K562 (cell line): ENCODE data around the gene LY6G5B. TPM values are rescaled to one million over a fixed set of nuclear protein-coding genes. Genes with fewer than 3 reads are reported as not detected.

Experiments
- ARNT ChIP-seq, 2 experiments: fragments of 450-650 bp; IDR thresholded peaks; 2 replicates each; pipeline ENCODE4 v1.6.1; 2016; ENCODE audit warnings: mild to moderate bottlenecking in 1 of 2
- EHMT2 ChIP-seq: fragments of 450-650 bp; IDR thresholded peaks from 2 replicates; pipeline ENCODE4 v1.6.1; 2018; ENCODE audit warnings: antibody characterized with exemption
- FOXA1 ChIP-seq: fragments of 450-650 bp; IDR thresholded peaks from 2 replicates; pipeline ENCODE4 v1.6.1; 2016; ENCODE audit warnings: mild to moderate bottlenecking, borderline replicate concordance
- HDAC1 ChIP-seq, 2 experiments: fragments of 450-650 bp; IDR thresholded peaks; 2 replicates each; pipeline ENCODE4 v1.6.1; 2016 to 2017; ENCODE audit warnings: inconsistent platforms in 1 of 2, mild to moderate bottlenecking in 1 of 2, moderate library complexity in 1 of 2
- MCM2 ChIP-seq: fragments of 450-650 bp; IDR thresholded peaks from 2 replicates; pipeline ENCODE4 v1.6.1; 2017; ENCODE audit warnings: low read depth, mild to moderate bottlenecking
- MYC ChIP-seq, 2 experiments: fragments of 250-450 bp in 1 of 2; sonication (Bioruptor Pico) in 1 of 2; IDR thresholded peaks; 2 replicates each; pipeline versions ENCODE4 v1.5.1 to v1.6.1; 2012 to 2021; ENCODE audit warnings: low read depth in 2 of 2, borderline replicate concordance in 1 of 2, improper control_type of control experiment in 1 of 2, low read length in 1 of 2, mild to moderate bottlenecking in 1 of 2, moderate library complexity in 1 of 2
- NCOA4 ChIP-seq: fragments of 450-650 bp; IDR thresholded peaks from 2 replicates; pipeline ENCODE4 v1.6.1; 2018; ENCODE audit warnings: mild to moderate bottlenecking; ENCODE audit not compliant: partially characterized antibody
- NFRKB ChIP-seq: fragments of 450-650 bp; IDR thresholded peaks from 2 replicates; pipeline ENCODE4 v1.6.1; 2016; ENCODE audit warnings: low read depth
- PCBP2 ChIP-seq: fragments of 200-400 bp; formaldehyde crosslinking; IDR thresholded peaks from 2 replicates; pipeline ENCODE4 v1.6.1; 2018; ENCODE audit warnings: low read length, low read depth, mild to moderate bottlenecking, moderate library complexity; ENCODE audit not compliant: poor library complexity, severe bottlenecking
- PYGO2 ChIP-seq: fragments of 450-650 bp; IDR thresholded peaks from 2 replicates; pipeline ENCODE4 v1.6.1; 2016; ENCODE audit warnings: mild to moderate bottlenecking, missing genetic modification characterization, moderate library complexity, missing compliant biosample characterization
- RBM39 ChIP-seq: fragments of 200-400 bp; formaldehyde crosslinking; optimal IDR thresholded peaks from 2 replicates; pipeline ENCODE3; 2018; ENCODE audit warnings: low read depth, low read length
- SAP30 ChIP-seq: fragments of 200-600 bp; sonication (generic); IDR thresholded peaks from 2 replicates; pipeline ENCODE4 v1.6.1; 2012; ENCODE audit warnings: borderline replicate concordance, low read depth, mild to moderate bottlenecking, moderate library complexity, low read length, control low read depth, inconsistent platforms; ENCODE audit not compliant: insufficient read depth, poor library complexity, severe bottlenecking
- SMAD1 ChIP-seq: fragments of 150-350 bp; IDR thresholded peaks from 2 replicates; pipeline ENCODE4 v1.6.1; 2014; ENCODE audit warnings: low read length, low read depth; ENCODE audit not compliant: partially characterized antibody
- SMARCE1 ChIP-seq: fragments of 450-650 bp; IDR thresholded peaks from 2 replicates; pipeline ENCODE4 v1.7.1; 2016; ENCODE audit warnings: mild to moderate bottlenecking
- SRSF3 ChIP-seq: fragments of 200-400 bp; formaldehyde crosslinking; IDR thresholded peaks from 2 replicates; pipeline ENCODE4 v1.6.1; 2016; ENCODE audit warnings: mild to moderate bottlenecking, low read length, moderate library complexity; ENCODE audit not compliant: insufficient read depth
- TAF1 ChIP-seq: IDR thresholded peaks from 2 replicates; pipeline ENCODE4 v1.6.1; 2011; ENCODE audit warnings: mild to moderate bottlenecking, low read length, moderate library complexity; ENCODE audit not compliant: insufficient read depth, control insufficient read depth, severe bottlenecking; ENCODE audit errors: extremely low read depth
- TEAD1 ChIP-seq, 2 experiments: fragments of 450-650 bp in 1 of 2; sonication (generic) in 1 of 2; formaldehyde crosslinking; IDR thresholded peaks; 2 replicates each; pipeline versions ENCODE4 v1.4.0 to v1.8.0; 2020 to 2022; ENCODE audit warnings: mild to moderate bottlenecking in 2 of 2, missing genetic modification reagents in 1 of 2
- ZC3H8 ChIP-seq: fragments of 450-650 bp; IDR thresholded peaks from 2 replicates; pipeline ENCODE4 v1.6.1; 2017
- polyA plus RNA-seq, 8 experiments: library from polyadenylated mRNA; depleted of rRNA in 4 of 8; stranded (reverse) in 5 of 8; unstranded in 3 of 8; fragments of >200 nt; fragmentation: Nextera tagmentation in 2 of 8; fragmentation: Illumina TruSeq in 1 of 8; extraction: Ambion mirVana in 2 of 8; extraction: Trizol in 1 of 8; gene quantifications; 2 replicates each; pipeline versions ENCODE4 v1.2.1 to v1.2.3, GENCODE V29; 2011 to 2014; ENCODE audit warnings: inconsistent platforms in 1 of 8, missing spikeins in 1 of 8
- total RNA-seq, 7 experiments: library from RNA; depleted of rRNA in 6 of 7; stranded (reverse); fragments of >200 nt in 6 of 7; fragmentation: Illumina TruSeq in 2 of 7; extraction: Trizol in 2 of 7; gene quantifications; 2 replicates each; pipeline versions ENCODE4 v1.2.1 to v1.2.3, GENCODE V29; 2011 to 2021; ENCODE audit warnings: low replicate concordance in 1 of 7
- TF ChIP-seq, protein P1 (sequence below), 2 experiments: fragments of 200-800 bp in 1 of 2; sonication (Bioruptor generic) in 1 of 2; sonication (generic) in 1 of 2; formaldehyde crosslinking in 1 of 2; IDR thresholded peaks in 1 of 2; conservative IDR thresholded peaks in 1 of 2; 2 replicates each; pipeline versions ENCODE4 v1.5.0 to v1.6.1; 2016 to 2020; ENCODE audit warnings: missing compliant biosample characterization in 1 of 2, missing genetic modification characterization in 1 of 2, missing genetic modification reagents in 1 of 2
- TF ChIP-seq, protein P2 (sequence below): IDR thresholded peaks from 3 replicates; pipeline ENCODE4 v1.6.1; 2011; ENCODE audit warnings: borderline replicate concordance, mild to moderate bottlenecking; ENCODE audit not compliant: insufficient read length, insufficient read depth
- TF ChIP-seq, protein P3 (sequence below): sonication (generic); formaldehyde crosslinking; IDR thresholded peaks from 2 replicates; pipeline ENCODE4 v1.8.1; 2023; ENCODE audit warnings: mild to moderate bottlenecking, missing genetic modification reagents
- TF ChIP-seq, protein P4 (sequence below): sonication (generic); formaldehyde crosslinking; IDR thresholded peaks from 2 replicates; pipeline ENCODE4 v1.8.1; 2023; ENCODE audit warnings: mild to moderate bottlenecking, missing genetic modification reagents

The LY6G5B gene
- total and polyA plus RNA-seq, 9 of the 15 experiments (the other 6 are each of a cell fraction or from before 2014, with no cell fraction given) = 6.0 to 27.0 (median 7.5) TPM

DNA sequence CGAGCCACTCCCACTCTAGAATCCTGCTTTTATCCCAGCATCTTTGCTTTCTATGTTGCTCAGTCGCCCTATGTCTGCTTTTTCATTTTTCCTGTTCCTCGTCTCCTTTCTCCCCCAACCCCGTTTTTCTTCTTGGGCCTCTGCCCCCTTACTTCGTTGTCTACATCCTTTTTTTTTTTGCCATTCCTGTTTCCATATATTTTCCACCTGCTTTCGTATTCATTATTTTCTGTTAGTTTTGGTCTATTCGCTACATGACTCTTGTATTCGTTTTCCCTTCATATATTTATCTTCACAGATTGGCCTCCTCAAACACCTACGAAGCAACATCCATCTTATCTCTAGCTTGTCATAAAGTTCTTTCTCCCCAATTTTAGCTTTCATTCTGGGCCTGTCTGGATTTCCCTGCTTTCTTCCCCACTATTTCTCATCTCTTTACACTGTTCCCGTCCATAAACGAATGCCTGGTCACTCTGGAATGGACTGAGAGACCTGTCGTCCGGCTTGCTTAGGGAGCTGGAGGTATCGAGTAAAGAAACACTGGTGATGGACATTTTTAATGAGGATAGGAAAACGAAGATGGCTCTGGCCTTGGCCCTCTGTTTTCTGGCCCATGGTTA is 48.3 kb upstream of the LY6G5B start (continued):
- TF ChIP-seq NCOA4 (no peak), MYC (IDR thresholded peaks at IDR 0.05; ENCODE audit: low read depth, low read length) (no peak), MYC (CRISPR knock-in tag; IDR thresholded peaks at IDR 0.05; ENCODE audit: borderline replicate concordance, low read depth) (no peak), MCM2 (no peak), NFRKB (no peak), FOXA1 (no peak), HDAC1 (IDR thresholded peaks at IDR 0.05) (0 out of 4 replicates have a peak, but pooled peaks of 1 of the 2 experiments have one; percentile 39), EHMT2 (no peak), ARNT (IDR thresholded peaks at IDR 0.05) (peak in 1 of 2 experiments; percentile 56; a peak in 3 of 4 replicates), PYGO2 (tag) (no peak), SMARCE1 (peak; percentile 73; the same call in 1 of the 2 replicates), SRSF3 (no peak), TEAD1 (CRISPR knock-in tag; IDR thresholded peaks at IDR 0.05) (no peak), ZC3H8 (peak; percentile 66; the same call in 1 of the 2 replicates), SMAD1 (no peak), PCBP2 (no peak), SAP30 (peak; percentile 50), RBM39 (no peak), TAF1 (no peak)
- TF ChIP-seq, protein P1, sequence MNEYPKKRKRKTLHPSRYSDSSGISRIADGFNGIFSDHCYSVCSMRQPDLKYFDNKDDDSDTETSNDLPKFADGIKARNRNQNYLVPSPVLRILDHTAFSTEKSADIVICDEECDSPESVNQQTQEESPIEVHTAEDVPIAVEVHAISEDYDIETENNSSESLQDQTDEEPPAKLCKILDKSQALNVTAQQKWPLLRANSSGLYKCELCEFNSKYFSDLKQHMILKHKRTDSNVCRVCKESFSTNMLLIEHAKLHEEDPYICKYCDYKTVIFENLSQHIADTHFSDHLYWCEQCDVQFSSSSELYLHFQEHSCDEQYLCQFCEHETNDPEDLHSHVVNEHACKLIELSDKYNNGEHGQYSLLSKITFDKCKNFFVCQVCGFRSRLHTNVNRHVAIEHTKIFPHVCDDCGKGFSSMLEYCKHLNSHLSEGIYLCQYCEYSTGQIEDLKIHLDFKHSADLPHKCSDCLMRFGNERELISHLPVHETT (CRISPR knock-in tag; conservative IDR thresholded peaks at IDR 0.05 in 1 of 2, IDR thresholded peaks at IDR 0.05 in 1 of 2) = no peak
- TF ChIP-seq, protein P2, sequence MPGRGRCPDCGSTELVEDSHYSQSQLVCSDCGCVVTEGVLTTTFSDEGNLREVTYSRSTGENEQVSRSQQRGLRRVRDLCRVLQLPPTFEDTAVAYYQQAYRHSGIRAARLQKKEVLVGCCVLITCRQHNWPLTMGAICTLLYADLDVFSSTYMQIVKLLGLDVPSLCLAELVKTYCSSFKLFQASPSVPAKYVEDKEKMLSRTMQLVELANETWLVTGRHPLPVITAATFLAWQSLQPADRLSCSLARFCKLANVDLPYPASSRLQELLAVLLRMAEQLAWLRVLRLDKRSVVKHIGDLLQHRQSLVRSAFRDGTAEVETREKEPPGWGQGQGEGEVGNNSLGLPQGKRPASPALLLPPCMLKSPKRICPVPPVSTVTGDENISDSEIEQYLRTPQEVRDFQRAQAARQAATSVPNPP = no peak
- TF ChIP-seq, protein P3, sequence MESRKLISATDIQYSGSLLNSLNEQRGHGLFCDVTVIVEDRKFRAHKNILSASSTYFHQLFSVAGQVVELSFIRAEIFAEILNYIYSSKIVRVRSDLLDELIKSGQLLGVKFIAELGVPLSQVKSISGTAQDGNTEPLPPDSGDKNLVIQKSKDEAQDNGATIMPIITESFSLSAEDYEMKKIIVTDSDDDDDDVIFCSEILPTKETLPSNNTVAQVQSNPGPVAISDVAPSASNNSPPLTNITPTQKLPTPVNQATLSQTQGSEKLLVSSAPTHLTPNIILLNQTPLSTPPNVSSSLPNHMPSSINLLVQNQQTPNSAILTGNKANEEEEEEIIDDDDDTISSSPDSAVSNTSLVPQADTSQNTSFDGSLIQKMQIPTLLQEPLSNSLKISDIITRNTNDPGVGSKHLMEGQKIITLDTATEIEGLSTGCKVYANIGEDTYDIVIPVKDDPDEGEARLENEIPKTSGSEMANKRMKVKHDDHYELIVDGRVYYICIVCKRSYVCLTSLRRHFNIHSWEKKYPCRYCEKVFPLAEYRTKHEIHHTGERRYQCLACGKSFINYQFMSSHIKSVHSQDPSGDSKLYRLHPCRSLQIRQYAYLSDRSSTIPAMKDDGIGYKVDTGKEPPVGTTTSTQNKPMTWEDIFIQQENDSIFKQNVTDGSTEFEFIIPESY = 0 out of 2 replicates have a peak, but pooled peaks have one; percentile 10
- TF ChIP-seq, protein P4, sequence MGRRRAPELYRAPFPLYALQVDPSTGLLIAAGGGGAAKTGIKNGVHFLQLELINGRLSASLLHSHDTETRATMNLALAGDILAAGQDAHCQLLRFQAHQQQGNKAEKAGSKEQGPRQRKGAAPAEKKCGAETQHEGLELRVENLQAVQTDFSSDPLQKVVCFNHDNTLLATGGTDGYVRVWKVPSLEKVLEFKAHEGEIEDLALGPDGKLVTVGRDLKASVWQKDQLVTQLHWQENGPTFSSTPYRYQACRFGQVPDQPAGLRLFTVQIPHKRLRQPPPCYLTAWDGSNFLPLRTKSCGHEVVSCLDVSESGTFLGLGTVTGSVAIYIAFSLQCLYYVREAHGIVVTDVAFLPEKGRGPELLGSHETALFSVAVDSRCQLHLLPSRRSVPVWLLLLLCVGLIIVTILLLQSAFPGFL (CRISPR knock-in tag) = no peak
